Measurements from ENCODE around the gene LTBP2.
"Not testable (repeated sequence)": the region's sequence is repeated elsewhere in the genome, so short reads cannot be mapped to it uniquely, and the experiment has no call there.

The LTBP2 gene

DNA sequence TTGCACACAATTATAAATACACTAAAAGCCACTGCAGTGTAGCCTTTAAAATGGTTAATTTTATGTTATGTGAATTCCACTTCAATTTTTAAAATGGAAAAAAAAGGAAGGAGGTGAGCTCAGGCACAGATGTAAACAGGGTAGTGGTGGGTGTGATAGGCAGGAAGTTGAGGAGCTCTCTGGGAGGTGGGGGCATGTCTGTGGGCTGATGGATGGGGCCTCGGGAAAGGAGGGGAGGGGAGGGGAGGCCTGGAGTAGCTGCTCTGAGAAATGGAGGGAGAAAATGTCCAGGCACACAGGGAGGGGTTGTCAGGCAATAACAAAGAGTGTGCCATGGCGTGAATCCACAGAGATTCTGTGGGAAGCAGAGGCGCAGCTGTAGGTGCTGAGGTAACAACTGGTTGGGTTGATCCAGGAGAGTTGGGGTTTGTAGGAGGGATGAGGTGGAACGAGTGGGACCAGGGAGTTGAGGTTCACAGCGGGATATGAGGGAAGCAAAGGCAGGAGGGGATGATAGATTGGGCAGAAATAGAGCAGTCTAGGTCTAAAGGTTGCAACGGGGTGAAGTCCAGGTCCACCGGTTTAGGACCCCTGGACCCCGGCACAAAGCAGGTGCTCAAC, 57.2 kb downstream of the LTBP2 start:
- DNase-seq (ENCODE audit: extremely low read depth in 1 of 2, low read depth in 1 of 2) = no peak

- DNase-seq (ENCODE audit: extremely low read depth in 1 of 2, low read depth in 1 of 2) = no peak
Measured at GRCh38 chr14:74552623-74553022, 59.4 kb downstream of the LTBP2 start.

- DNase-seq (ENCODE audit: extremely low read depth in 1 of 2, low read depth in 1 of 2) = no peak
Measured at GRCh38 chr14:74551431-74552371, 60.3 kb downstream of the LTBP2 start.

GRCh38 chr14:74551001-74551400, 61.0 kb downstream of the LTBP2 start:
- DNase-seq (ENCODE audit: extremely low read depth in 1 of 2, low read depth in 1 of 2) = no peak

DNA sequence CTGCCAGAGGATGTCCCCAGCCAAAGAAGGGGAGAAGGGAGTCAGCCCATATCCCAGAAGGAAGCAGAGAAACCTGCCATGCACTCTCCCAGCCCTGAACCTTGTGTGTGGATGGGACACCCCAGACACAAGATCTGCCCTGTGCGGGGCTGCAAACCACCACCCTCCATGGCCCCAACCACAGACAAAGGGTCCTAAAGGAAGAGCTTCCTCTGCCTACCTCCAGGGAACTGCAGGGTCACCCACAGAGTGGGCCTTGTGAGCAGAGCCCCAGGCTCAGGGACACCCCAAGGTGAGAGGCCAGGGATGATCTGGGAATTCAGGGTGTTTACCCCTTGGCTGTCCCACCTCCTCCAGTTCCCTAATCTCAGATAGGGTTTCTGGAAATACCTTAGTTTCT, 62.0 kb downstream of the LTBP2 start:
- DNase-seq (ENCODE audit: extremely low read depth in 1 of 2, low read depth in 1 of 2) = no peak

DNA sequence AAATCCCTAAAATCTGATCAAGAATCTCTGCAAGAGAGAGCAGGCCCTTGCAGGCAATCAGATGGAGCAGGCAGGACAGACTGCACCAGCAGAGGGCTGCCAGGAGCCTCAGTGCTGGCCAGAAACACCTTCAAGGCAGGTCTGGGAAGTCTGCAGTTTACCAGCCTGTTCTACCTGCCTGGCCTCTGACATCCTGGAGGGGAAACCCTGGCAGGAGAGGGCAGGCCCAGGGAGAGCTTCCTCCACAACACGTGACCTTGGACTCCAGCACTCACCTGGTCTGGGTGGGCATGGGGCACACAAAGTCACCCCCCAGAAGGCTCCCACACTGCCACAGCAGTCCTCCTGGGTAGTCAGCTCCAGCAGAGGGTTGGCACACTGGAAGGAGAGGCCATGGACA, 62.4 kb downstream of the LTBP2 start:
- no peak for DNase-seq (ENCODE audit: extremely low read depth in 1 of 2, low read depth in 1 of 2)

DNA sequence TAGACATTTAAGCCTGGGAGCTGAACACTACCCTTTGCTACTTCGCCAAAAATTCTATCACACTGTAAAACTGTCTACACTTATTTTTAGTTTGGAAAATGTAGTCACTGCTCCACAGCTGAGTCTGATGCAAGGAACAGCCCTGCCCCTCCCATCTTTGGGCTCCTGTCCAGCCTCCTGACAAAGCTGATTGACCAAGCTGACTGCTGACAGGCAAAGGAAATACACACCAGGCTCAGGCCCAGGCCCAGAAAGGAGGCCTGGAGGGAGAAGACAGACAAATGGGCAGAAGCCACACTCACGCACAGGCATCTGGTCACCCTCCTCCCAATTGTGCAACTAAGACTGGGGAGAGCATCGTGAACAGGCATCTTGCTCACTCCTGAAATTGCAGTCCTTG, 63.2 kb downstream of the LTBP2 start:
- DNase-seq (ENCODE audit: extremely low read depth in 1 of 2, low read depth in 1 of 2) = no peak

GRCh38 chr14:74547331-74547927, 64.6 kb downstream of the LTBP2 start:
- DNase-seq (ENCODE audit: extremely low read depth in 1 of 2, low read depth in 1 of 2) = no peak

- DNase-seq (ENCODE audit: extremely low read depth in 1 of 2, low read depth in 1 of 2) = no peak
Measured at GRCh38 chr14:74546416-74546815, 65.6 kb downstream of the LTBP2 start.

DNA sequence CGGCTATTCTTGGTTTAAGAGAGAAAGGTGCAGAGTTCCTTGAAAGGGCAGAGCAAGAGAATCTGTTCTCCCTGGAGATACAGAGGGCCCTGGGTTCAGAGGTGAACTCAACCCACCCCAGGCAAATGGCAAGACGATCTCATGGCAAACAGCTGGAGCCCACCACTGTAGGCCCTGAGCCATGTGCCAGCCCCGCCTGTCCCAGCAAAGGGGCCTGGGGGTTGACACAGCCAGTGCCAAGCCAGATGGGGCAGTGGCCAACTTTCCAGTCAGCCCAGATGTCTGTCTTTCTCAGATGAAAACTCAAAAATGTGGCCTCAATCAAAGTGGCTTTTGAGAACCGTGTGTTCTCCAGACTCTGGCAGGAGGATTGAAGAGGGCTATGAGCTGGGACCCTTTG, 66.7 kb downstream of the LTBP2 start:
- DNase-seq (ENCODE audit: extremely low read depth in 1 of 2, low read depth in 1 of 2) = no peak

- DNase-seq (ENCODE audit: extremely low read depth in 1 of 2, low read depth in 1 of 2) = no peak
Measured at GRCh38 chr14:74543771-74544438, 68.1 kb downstream of the LTBP2 start.

- DNase-seq (ENCODE audit: extremely low read depth in 1 of 2, low read depth in 1 of 2) = no peak
Measured at GRCh38 chr14:74542056-74542685, 69.9 kb downstream of the LTBP2 start.

GRCh38 chr14:74541225-74541624, 70.8 kb downstream of the LTBP2 start:
- DNase-seq (ENCODE audit: extremely low read depth in 1 of 2, low read depth in 1 of 2) = no peak

DNA sequence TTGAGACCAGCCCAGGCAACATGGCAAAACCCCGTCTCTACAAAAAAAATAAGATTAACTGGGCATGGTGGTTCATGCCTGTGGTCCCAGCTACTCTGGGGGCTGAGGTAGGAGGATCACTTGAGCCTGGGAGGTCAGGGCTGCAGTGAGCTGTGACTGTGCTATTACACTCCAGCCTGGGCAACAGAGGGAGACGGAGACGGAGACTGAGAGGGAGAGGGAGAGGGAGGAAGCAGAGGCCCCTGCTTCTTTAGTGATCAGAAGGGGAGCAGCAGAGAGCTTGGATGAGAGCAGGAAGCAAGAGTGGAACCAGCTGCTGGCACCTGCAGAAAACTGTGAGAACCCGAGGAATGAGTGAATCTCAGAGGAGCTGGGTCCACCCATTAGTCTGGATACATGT, 72.5 kb downstream of the LTBP2 start:
- DNase-seq (ENCODE audit: extremely low read depth in 1 of 2, low read depth in 1 of 2) = no peak

DNA sequence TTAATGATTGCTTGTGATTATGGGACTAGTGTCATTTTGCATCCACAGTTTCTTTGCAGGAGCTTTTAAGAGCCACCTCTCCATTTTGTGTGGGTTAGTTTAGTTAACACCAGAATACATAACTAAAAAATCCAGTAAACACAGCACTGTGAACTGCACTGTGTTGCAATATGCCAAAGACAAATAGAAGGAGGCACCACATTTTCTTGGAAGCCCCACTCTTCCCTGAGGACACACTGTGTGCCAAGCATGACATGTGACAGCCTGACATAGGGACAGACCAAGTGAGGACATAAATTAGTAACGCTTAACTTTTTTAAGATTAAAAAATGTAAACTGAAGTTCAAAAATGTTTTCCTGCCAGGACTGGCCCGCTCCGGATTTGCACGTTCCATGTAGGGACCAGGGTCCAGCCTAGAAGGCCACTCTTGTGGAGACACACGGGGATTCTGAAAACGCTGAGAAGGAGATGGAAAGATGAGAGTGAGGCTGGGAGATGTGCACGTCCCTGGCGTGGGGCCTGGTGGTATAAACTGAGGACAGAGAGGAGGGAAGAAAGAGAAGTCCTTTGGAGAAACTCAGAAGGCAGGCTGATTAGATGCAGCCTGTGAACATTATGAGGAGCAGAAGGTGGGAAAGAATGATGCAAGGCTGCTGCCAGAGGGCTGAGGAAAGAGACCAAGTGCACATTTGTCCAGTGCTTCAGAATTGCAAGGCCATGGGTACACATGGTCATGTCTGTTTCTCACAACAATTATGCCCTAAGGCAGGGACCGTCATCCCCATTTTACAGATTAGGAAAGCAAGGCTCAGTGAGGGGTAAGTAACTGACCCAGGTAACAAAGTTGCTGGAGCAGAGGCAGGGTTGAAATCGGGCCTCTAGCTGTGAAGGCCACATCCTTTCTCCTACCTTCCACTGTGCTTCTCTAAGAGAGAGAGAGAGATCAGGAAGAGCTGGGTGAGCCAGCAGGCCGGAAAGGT, 73.3 kb downstream of the LTBP2 start:
- DNase-seq (ENCODE audit: extremely low read depth in 1 of 2, low read depth in 1 of 2) = no peak

- DNase-seq (ENCODE audit: extremely low read depth in 1 of 2, low read depth in 1 of 2) = not testable (repeated sequence)
Measured at GRCh38 chr14:74536336-74536735, 75.7 kb downstream of the LTBP2 start.

DNA sequence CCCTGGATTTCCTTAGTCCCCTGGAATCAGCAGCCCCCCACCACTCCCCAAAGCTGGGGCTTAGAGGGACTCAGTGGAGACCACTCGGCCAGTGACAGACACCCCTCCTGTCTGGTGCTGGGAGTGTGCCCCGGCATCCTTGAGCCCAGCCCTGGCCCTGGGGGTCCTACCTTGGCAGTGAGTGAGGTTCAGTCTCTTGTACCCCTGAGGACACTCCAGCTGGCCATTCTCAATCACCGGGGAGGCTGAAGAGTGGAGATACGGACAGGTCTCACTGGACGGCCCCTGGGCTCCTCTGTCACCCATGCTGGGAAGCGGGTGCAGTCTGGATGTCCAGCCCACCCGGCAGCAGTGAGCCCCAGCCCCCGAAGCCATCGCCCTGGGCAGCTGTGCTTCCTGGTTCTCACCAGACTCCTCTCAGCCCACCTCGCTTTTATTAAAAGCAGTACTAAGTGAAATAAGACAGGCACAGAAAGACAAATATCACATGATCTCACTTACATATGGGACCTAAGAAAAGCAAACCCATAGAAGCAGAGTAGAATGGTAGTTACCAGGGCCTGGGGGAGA, 76.2 kb downstream of the LTBP2 start:
- no peak for DNase-seq (ENCODE audit: extremely low read depth in 1 of 2, low read depth in 1 of 2)

GRCh38 chr14:74533576-74533975, 78.5 kb downstream of the LTBP2 start:
- DNase-seq (ENCODE audit: extremely low read depth in 1 of 2, low read depth in 1 of 2) = no peak

- no peak for DNase-seq (ENCODE audit: extremely low read depth in 1 of 2, low read depth in 1 of 2)
Measured at GRCh38 chr14:74532246-74532645, 79.8 kb downstream of the LTBP2 start.
